SK-N-SH (cell line): Measurements from ENCODE around the gene MAGEF1.

ENCODE experiments used
- CHD2 ChIP-seq: fragments of 150-350 bp; IDR thresholded peaks from 2 replicates; pipeline ENCODE4 v1.6.1; 2018; ENCODE audit warnings: low read length; ENCODE audit not compliant: partially characterized antibody
- EP300 ChIP-seq, 2 experiments: IDR thresholded peaks; 2 replicates each; pipeline versions ENCODE4 v1.4.0 to v1.6.1; 2012; ENCODE audit warnings: borderline replicate concordance in 1 of 2, low read depth in 1 of 2, low read length in 1 of 2
- NFIC ChIP-seq: IDR thresholded peaks from 2 replicates; pipeline ENCODE4 v1.4.0; 2012; ENCODE audit warnings: borderline replicate concordance
- POLR2AphosphoS5 ChIP-seq: IDR thresholded peaks from 2 replicates; pipeline ENCODE4 v1.6.1; 2012; ENCODE audit warnings: low read depth, low read length
- RAD21 ChIP-seq: IDR thresholded peaks from 2 replicates; pipeline ENCODE4 v1.6.1; 2012; ENCODE audit warnings: mild to moderate bottlenecking, low read length
- RCOR1 ChIP-seq: fragments of 150-350 bp; IDR thresholded peaks from 2 replicates; pipeline ENCODE4 v1.6.1; 2017; ENCODE audit warnings: antibody characterized with exemption, low read length
- RFX5 ChIP-seq: IDR thresholded peaks from 2 replicates; pipeline ENCODE4 v1.6.1; 2012; ENCODE audit warnings: mild to moderate bottlenecking, improper control_type of control experiment, low read length
- RXRA ChIP-seq: IDR thresholded peaks from 2 replicates; pipeline ENCODE4 v1.4.0; 2012; ENCODE audit warnings: low read depth, mild to moderate bottlenecking, borderline replicate concordance
- TCF12 ChIP-seq: IDR thresholded peaks from 2 replicates; pipeline ENCODE4 v1.4.0; 2012
- TF ChIP-seq, protein P1 (sequence below): fragments of 200-600 bp; sonication (generic); IDR thresholded peaks from 2 replicates; pipeline ENCODE4 v1.6.1; 2017; ENCODE audit warnings: antibody characterized with exemption, mild to moderate bottlenecking, moderate library complexity
- TF ChIP-seq, protein P2 (sequence below): fragments of 150-350 bp; IDR thresholded peaks from 2 replicates; pipeline ENCODE4 v1.6.1; 2016; ENCODE audit warnings: mild to moderate bottlenecking, low read depth, low read length
- TF ChIP-seq, protein P3 (sequence below): IDR thresholded peaks from 2 replicates; pipeline ENCODE4 v1.4.0; 2012; ENCODE audit warnings: low read depth
- TF ChIP-seq, protein P4 (sequence below): IDR thresholded peaks from 2 replicates; pipeline ENCODE4 v1.6.1; 2012; ENCODE audit warnings: mild to moderate bottlenecking, low read depth, low read length, moderate library complexity

DNA sequence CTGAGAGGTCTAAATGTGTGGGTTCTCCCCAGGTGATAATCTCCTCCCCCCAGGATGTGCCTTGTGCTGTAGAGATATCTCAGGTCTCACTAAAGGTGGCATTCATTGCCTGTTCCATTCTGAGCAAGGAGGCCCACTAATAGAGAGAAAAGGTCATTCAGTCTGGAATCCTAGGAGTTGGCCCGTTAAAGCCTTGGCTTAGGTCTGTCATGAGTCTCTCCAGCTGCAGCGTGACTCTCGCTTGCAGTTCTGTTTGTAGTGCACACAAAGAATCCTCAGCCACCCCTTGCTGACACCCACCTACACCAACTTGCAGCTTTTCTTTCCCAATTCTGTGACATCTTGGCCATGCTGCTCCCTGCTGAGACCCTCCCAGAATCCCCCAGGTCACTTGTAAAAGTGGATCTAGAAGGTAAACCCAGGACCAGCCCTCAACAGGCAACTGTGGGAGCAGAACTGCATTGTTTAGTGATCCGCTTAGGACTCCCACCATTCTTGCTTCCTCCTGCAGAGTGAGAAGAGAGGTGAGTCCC, 17.7 kb downstream of the MAGEF1 start:
- TF ChIP-seq, protein P1, sequence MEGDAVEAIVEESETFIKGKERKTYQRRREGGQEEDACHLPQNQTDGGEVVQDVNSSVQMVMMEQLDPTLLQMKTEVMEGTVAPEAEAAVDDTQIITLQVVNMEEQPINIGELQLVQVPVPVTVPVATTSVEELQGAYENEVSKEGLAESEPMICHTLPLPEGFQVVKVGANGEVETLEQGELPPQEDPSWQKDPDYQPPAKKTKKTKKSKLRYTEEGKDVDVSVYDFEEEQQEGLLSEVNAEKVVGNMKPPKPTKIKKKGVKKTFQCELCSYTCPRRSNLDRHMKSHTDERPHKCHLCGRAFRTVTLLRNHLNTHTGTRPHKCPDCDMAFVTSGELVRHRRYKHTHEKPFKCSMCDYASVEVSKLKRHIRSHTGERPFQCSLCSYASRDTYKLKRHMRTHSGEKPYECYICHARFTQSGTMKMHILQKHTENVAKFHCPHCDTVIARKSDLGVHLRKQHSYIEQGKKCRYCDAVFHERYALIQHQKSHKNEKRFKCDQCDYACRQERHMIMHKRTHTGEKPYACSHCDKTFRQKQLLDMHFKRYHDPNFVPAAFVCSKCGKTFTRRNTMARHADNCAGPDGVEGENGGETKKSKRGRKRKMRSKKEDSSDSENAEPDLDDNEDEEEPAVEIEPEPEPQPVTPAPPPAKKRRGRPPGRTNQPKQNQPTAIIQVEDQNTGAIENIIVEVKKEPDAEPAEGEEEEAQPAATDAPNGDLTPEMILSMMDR, result no peak
- TF ChIP-seq POLR2AphosphoS5 (no peak), RAD21 (no peak), CHD2 (no peak), NFIC (no peak), RFX5 (no peak), TCF12 (no peak), EP300 (IDR thresholded peaks at IDR 0.05; ENCODE audit: borderline replicate concordance in 1 of 2, low read depth in 1 of 2, low read length in 1 of 2) (no peak), RXRA (no peak), RCOR1 (no peak)
- TF ChIP-seq, protein P2, sequence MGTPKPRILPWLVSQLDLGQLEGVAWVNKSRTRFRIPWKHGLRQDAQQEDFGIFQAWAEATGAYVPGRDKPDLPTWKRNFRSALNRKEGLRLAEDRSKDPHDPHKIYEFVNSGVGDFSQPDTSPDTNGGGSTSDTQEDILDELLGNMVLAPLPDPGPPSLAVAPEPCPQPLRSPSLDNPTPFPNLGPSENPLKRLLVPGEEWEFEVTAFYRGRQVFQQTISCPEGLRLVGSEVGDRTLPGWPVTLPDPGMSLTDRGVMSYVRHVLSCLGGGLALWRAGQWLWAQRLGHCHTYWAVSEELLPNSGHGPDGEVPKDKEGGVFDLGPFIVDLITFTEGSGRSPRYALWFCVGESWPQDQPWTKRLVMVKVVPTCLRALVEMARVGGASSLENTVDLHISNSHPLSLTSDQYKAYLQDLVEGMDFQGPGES, result no peak
- TF ChIP-seq, protein P3, sequence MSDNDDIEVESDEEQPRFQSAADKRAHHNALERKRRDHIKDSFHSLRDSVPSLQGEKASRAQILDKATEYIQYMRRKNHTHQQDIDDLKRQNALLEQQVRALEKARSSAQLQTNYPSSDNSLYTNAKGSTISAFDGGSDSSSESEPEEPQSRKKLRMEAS, result no peak
- TF ChIP-seq, protein P4, sequence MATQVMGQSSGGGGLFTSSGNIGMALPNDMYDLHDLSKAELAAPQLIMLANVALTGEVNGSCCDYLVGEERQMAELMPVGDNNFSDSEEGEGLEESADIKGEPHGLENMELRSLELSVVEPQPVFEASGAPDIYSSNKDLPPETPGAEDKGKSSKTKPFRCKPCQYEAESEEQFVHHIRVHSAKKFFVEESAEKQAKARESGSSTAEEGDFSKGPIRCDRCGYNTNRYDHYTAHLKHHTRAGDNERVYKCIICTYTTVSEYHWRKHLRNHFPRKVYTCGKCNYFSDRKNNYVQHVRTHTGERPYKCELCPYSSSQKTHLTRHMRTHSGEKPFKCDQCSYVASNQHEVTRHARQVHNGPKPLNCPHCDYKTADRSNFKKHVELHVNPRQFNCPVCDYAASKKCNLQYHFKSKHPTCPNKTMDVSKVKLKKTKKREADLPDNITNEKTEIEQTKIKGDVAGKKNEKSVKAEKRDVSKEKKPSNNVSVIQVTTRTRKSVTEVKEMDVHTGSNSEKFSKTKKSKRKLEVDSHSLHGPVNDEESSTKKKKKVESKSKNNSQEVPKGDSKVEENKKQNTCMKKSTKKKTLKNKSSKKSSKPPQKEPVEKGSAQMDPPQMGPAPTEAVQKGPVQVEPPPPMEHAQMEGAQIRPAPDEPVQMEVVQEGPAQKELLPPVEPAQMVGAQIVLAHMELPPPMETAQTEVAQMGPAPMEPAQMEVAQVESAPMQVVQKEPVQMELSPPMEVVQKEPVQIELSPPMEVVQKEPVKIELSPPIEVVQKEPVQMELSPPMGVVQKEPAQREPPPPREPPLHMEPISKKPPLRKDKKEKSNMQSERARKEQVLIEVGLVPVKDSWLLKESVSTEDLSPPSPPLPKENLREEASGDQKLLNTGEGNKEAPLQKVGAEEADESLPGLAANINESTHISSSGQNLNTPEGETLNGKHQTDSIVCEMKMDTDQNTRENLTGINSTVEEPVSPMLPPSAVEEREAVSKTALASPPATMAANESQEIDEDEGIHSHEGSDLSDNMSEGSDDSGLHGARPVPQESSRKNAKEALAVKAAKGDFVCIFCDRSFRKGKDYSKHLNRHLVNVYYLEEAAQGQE, result no peak
